Ishikawa (cell line): ENCODE measurements around the gene TMIGD3.
A peak's percentile ranks its signal among the peaks of the same experiment; 100 is the strongest.

Source experiments
- CEBPB ChIP-seq: IDR thresholded peaks from 2 replicates; pipeline ENCODE4 v1.6.1; 2012
- CREB1 ChIP-seq: IDR thresholded peaks from 2 replicates; pipeline ENCODE4 v1.6.1; 2012; ENCODE audit warnings: low read depth
- EGR1 ChIP-seq: IDR thresholded peaks from 2 replicates; pipeline ENCODE4 v1.6.1; 2012
- EP300 ChIP-seq: IDR thresholded peaks from 2 replicates; pipeline ENCODE4 v1.6.1; 2012; ENCODE audit warnings: borderline replicate concordance
- FOXM1 ChIP-seq: IDR thresholded peaks from 2 replicates; pipeline ENCODE4 v1.6.1; 2012; ENCODE audit warnings: low read depth, borderline replicate concordance
- MAX ChIP-seq: IDR thresholded peaks from 2 replicates; pipeline ENCODE4 v1.6.1; 2012
- NFIC ChIP-seq: IDR thresholded peaks from 2 replicates; pipeline ENCODE4 v1.6.1; 2012
- RAD21 ChIP-seq: IDR thresholded peaks from 2 replicates; pipeline ENCODE4 v1.6.1; 2012; ENCODE audit warnings: low read depth
- REST ChIP-seq: IDR thresholded peaks from 2 replicates; pipeline ENCODE4 v1.6.1; 2012; ENCODE audit warnings: low read depth, mild to moderate bottlenecking
- TAF1 ChIP-seq: IDR thresholded peaks from 2 replicates; pipeline ENCODE4 v1.6.1; 2012; ENCODE audit warnings: low read depth, mild to moderate bottlenecking
- TCF12 ChIP-seq: IDR thresholded peaks from 2 replicates; pipeline ENCODE4 v1.6.1; 2012; ENCODE audit warnings: low read depth
- TEAD4 ChIP-seq: IDR thresholded peaks from 2 replicates; pipeline ENCODE4 v1.6.1; 2012
- USF1 ChIP-seq: IDR thresholded peaks from 2 replicates; pipeline ENCODE4 v1.6.1; 2012
- YY1 ChIP-seq: IDR thresholded peaks from 2 replicates; pipeline ENCODE4 v1.6.1; 2012; ENCODE audit warnings: low read depth
- ZBTB7A ChIP-seq: IDR thresholded peaks from 2 replicates; pipeline ENCODE4 v1.6.1; 2012; ENCODE audit warnings: low read depth

The TMIGD3 gene

GRCh38 chr1:111503585-111504060 is at the start of gene TMIGD3, which contains the start of gene ADORA3:
TMIGD3 (minus strand) TSS chr1:111503633; CDS start chr1:111503354, 279 bp downstream.
ADORA3 (minus strand) TSS chr1:111503633; CDS start chr1:111503354, 279 bp downstream.
- no peak for TF ChIP-seq RAD21
- no peak for TF ChIP-seq FOXM1
- TF ChIP-seq CREB1 = no peak

- no peak for TF ChIP-seq TEAD4
- no peak for TF ChIP-seq NFIC
- TF ChIP-seq TAF1 = no peak
- no peak for TF ChIP-seq MAX
- no peak for TF ChIP-seq REST
- no peak for TF ChIP-seq USF1
- TF ChIP-seq EP300 = no peak
- no peak for TF ChIP-seq FOXM1
Measured at GRCh38 chr1:111553196-111553595, 49.8 kb upstream of the TMIGD3 start.

- no peak for TF ChIP-seq ZBTB7A
- TF ChIP-seq TCF12 = no peak
- TF ChIP-seq FOXM1 = no peak
- TF ChIP-seq YY1 = no peak
- no peak for TF ChIP-seq TEAD4
- no peak for TF ChIP-seq CEBPB
Measured at GRCh38 chr1:111552587-111552986, 49.2 kb upstream of the TMIGD3 start.

GRCh38 chr1:111551623-111552411 is 48.4 kb upstream of the TMIGD3 start:
- no peak for TF ChIP-seq FOXM1

GRCh38 chr1:111542187-111542586 is 38.8 kb upstream of the TMIGD3 start:
- no peak for TF ChIP-seq USF1

- TF ChIP-seq MAX (peak; percentile 52), TEAD4 (peak; percentile 54; the same call in 1 of the 2 replicates), TCF12 (no peak)
Measured at GRCh38 chr1:111541721-111542120, 38.3 kb upstream of the TMIGD3 start.

GRCh38 chr1:111540928-111541327 is 37.5 kb upstream of the TMIGD3 start:
- no peak for TF ChIP-seq RAD21
- no peak for TF ChIP-seq YY1

- TF ChIP-seq NFIC (peak; percentile 48), FOXM1 (no peak)
Measured at GRCh38 chr1:111538343-111539025, 35.1 kb upstream of the TMIGD3 start.

- TF ChIP-seq NFIC = no peak
- TF ChIP-seq REST = no peak
- no peak for TF ChIP-seq TEAD4
- TF ChIP-seq ZBTB7A = no peak
- no peak for TF ChIP-seq EGR1
- TF ChIP-seq TAF1 = no peak
- TF ChIP-seq CREB1 = no peak
Measured at GRCh38 chr1:111535256-111536191, 32.1 kb upstream of the TMIGD3 start.
